ENCODE results near the gene SMYD4. TPM values are rescaled to one million over a fixed set of nuclear protein-coding genes. Genes with fewer than 3 reads are reported as not detected.

SMYD4 gene
- total RNA-seq, 1 experiment from 2014 or later = 23.3 TPM

DNA sequence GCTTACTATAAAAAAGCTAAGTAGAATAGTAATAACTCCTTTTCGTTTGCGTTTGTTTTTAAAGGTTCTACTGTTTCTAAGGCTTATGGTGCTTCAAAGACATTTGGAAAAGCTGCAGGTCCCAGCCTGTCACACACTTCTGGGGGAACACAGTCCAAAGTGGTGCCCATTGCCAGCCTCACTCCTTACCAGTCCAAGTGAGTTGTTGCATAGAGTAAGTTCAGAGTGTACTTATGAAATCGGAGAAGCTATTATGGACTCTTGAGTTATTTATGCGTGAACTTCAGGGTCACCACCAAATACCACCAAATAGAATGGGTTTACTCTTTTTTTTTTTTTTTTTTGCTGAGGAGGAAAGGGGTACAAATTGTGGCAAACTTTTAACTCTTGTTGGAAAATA lies 45.9 kb upstream of the SMYD4 start:
- Histone ChIP-seq H4K20me1 (ENCODE audit: insufficient read depth) (peaks cover 5% of the 10 kb centered on the region; the same call in 1 of the 2 replicates), H3K4me1 (replicated peaks; ENCODE audit: insufficient read depth) (no peaks in the 10 kb centered on the region), H3K36me3 (ENCODE audit: low read depth) (peaks cover 36% of the 10 kb centered on the region; the same call in 1 of the 2 replicates), H3K27me3 (ENCODE audit: insufficient read depth, low read depth) (no peaks in the 10 kb centered on the region), H3K79me2 (ENCODE audit: low read depth) (no peaks in the 10 kb centered on the region), H3K9me2 (ENCODE audit: insufficient read depth) (no peaks in the 10 kb centered on the region), H3F3A (ENCODE audit: insufficient read depth, low read depth) (peaks cover 14% of the 10 kb centered on the region; the same call in 1 of the 2 replicates), H3K27ac (no peak overlapping the region), H3K4me2 (no peak overlapping the region), H3K9me3 (ENCODE audit: insufficient read depth, low read depth) (no peaks in the 10 kb centered on the region), H3K4me3 (no peak overlapping the region), H2AFZ (no peak overlapping the region)
- intact Hi-C loops (cut with micrococcal nuclease; ENCODE audit: unreplicated experiment) = no loop called here
- DNase-seq = no peak
- TF ChIP-seq, protein P1, sequence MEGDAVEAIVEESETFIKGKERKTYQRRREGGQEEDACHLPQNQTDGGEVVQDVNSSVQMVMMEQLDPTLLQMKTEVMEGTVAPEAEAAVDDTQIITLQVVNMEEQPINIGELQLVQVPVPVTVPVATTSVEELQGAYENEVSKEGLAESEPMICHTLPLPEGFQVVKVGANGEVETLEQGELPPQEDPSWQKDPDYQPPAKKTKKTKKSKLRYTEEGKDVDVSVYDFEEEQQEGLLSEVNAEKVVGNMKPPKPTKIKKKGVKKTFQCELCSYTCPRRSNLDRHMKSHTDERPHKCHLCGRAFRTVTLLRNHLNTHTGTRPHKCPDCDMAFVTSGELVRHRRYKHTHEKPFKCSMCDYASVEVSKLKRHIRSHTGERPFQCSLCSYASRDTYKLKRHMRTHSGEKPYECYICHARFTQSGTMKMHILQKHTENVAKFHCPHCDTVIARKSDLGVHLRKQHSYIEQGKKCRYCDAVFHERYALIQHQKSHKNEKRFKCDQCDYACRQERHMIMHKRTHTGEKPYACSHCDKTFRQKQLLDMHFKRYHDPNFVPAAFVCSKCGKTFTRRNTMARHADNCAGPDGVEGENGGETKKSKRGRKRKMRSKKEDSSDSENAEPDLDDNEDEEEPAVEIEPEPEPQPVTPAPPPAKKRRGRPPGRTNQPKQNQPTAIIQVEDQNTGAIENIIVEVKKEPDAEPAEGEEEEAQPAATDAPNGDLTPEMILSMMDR (conservative IDR thresholded peaks at IDR 0.05) = no peak
- TF ChIP-seq EZH2 (IDR thresholded peaks at IDR 0.05; ENCODE audit: low read depth) = no peak
- ChIA-PET POLR2A (ENCODE audit: unreplicated experiment) (interaction anchor here (0.6 kb wide), 1 partner anchor 182 kb away, joined by 5 read pairs; no protein-coding TSS in a partner anchor), CTCF (no interaction called here)
- no TSS peak for BruUV-seq (replicated peaks)

DNA sequence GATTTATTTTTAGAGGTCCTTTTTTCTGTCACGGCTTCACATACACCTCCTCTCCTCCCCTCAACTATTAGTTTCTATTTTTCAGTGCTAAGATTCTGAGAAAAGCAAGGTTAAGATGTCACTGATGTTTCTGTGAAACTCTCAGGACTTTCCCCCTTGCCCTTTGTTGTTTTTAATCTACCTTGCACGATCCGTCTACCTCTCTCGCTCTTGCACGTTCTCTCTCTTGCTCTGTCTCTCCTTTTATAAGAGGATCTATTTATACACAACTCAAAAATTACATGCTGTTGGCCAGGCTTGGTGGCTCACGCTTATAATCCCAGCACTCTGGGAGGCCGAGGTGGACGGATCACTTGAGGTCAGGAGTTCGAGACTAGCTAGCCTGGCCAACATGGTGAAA lies 43.7 kb upstream of the SMYD4 start:
- Histone ChIP-seq H4K20me1 (ENCODE audit: insufficient read depth) (peaks cover 5% of the 10 kb centered on the region; the same call in 1 of the 2 replicates), H3K9me2 (ENCODE audit: insufficient read depth) (no peaks in the 10 kb centered on the region), H3F3A (ENCODE audit: insufficient read depth, low read depth) (peaks cover 14% of the 10 kb centered on the region; the same call in 1 of the 2 replicates), H3K27ac (no peak overlapping the region), H3K79me2 (ENCODE audit: low read depth) (no peaks in the 10 kb centered on the region), H2AFZ (no peak overlapping the region), H3K4me3 (no peak overlapping the region), H3K9me3 (ENCODE audit: insufficient read depth, low read depth) (no peaks in the 10 kb centered on the region), H3K27me3 (ENCODE audit: insufficient read depth, low read depth) (no peaks in the 10 kb centered on the region), H3K36me3 (ENCODE audit: low read depth) (peaks cover 32% of the 10 kb centered on the region; the same call in 1 of the 2 replicates), H3K4me1 (replicated peaks; ENCODE audit: insufficient read depth) (no peaks in the 10 kb centered on the region), H3K4me2 (no peak overlapping the region)
- POLR2A ChIA-PET (ENCODE audit: unreplicated experiment) = no interaction called here
- TF ChIP-seq, protein P1 (conservative IDR thresholded peaks at IDR 0.05) = no peak
- no peak for TF ChIP-seq EZH2 (IDR thresholded peaks at IDR 0.05; ENCODE audit: low read depth)
- DNase-seq = no peak
- intact Hi-C loops (cut with micrococcal nuclease; ENCODE audit: unreplicated experiment) = no loop called here
- CTCF ChIA-PET = no interaction called here
- BruUV-seq (replicated peaks) = no TSS peak

DNA sequence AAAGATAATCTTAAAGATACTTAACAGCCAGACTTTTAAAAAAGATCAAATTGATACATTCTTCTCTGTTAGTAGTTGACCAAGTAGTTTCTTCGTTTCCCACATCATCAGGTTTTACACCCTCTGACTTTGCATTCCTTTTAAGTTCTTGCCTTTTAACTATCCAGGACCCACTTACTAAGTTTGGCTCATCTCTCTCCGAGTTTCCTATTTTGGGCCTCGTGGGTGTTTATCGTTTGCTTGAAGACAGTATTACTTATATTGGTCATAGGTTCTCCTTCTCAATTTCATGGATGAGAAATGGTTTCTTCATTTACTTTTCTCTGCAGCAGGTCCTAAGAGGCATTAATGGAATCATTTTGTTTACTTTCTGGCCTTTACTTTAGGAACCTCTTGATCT lies 43.3 kb upstream of the SMYD4 start:
- CTCF ChIA-PET = no interaction called here
- intact Hi-C loops (cut with micrococcal nuclease; ENCODE audit: unreplicated experiment) = no loop called here
- BruUV-seq (replicated peaks) = no TSS peak

More for the DNA sequence above, 43.3 kb upstream of the SMYD4 start:
- Histone ChIP-seq H3K27ac (no peak overlapping the region), H3K27me3 (ENCODE audit: insufficient read depth, low read depth) (no peaks in the 10 kb centered on the region), H3K4me3 (no peak overlapping the region), H2AFZ (no peak overlapping the region), H4K20me1 (ENCODE audit: insufficient read depth) (peaks cover 5% of the 10 kb centered on the region; the same call in 1 of the 2 replicates), H3K9me2 (ENCODE audit: insufficient read depth) (no peaks in the 10 kb centered on the region), H3K9me3 (ENCODE audit: insufficient read depth, low read depth) (no peaks in the 10 kb centered on the region), H3K4me2 (no peak overlapping the region), H3K4me1 (replicated peaks; ENCODE audit: insufficient read depth) (no peaks in the 10 kb centered on the region), H3F3A (ENCODE audit: insufficient read depth, low read depth) (peaks cover 14% of the 10 kb centered on the region; the same call in 1 of the 2 replicates), H3K36me3 (ENCODE audit: low read depth) (peaks cover 29% of the 10 kb centered on the region; the same call in 1 of the 2 replicates), H3K79me2 (ENCODE audit: low read depth) (no peaks in the 10 kb centered on the region)
- TF ChIP-seq EZH2 (IDR thresholded peaks at IDR 0.05; ENCODE audit: low read depth) = no peak
- TF ChIP-seq, protein P1 (conservative IDR thresholded peaks at IDR 0.05) = no peak
- POLR2A ChIA-PET (ENCODE audit: unreplicated experiment) = no interaction called here
- no peak for DNase-seq

Data from PC-9 (cell line).